VCaP (cell line): Measurements from ENCODE around the gene PLCB1.
"Not testable (repeated sequence)": the region's sequence is repeated elsewhere in the genome, so short reads cannot be mapped to it uniquely, and the experiment has no call there.

Experiments used
- H3K27ac ChIP-seq: fragments of 450-650 bp; 2 replicates; pipeline ENCODE4 v1.5.1; 2017
- TF ChIP-seq, protein P1 (sequence below): fragments of 450-650 bp; conservative IDR thresholded peaks from 2 replicates; pipeline ENCODE4 v1.5.1; 2017; ENCODE audit warnings: mild to moderate bottlenecking, moderate library complexity

PLCB1 gene

DNA sequence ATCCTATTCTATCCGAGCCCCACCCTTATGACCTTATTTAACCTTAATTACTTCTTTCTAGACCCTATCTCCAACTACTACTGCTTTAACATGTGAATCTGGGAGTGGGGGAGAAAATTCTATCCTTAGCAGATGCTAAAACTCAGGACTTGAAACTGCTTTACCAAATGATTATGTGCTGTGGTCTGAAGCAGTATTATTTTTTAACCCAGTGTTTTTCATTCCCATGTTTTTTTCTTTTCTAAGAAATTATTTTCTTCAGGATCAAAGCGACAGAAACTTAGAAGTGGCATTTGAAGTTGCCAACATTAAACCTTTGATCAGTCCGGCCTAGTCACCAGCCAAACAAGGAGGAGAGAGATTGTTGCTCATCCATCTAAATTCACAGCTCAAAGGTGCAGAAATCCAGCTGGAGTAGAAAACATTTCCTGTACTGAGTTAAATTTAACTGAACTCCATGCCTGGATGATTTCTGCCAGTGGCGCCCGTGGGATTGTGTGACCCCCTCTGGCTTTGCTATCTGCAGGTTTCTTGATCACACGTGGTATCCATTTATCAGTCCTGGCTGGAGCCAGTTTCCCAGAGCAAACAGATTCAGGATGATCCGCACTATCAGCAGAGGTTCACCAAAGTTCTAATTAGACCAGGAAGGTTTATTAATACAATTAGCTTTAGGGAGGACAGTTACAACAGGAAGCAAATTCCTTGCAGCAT lies 300.5 kb downstream of the PLCB1 start:
- H3K27ac ChIP-seq, result no peak overlapping the region
- TF ChIP-seq, protein P1, sequence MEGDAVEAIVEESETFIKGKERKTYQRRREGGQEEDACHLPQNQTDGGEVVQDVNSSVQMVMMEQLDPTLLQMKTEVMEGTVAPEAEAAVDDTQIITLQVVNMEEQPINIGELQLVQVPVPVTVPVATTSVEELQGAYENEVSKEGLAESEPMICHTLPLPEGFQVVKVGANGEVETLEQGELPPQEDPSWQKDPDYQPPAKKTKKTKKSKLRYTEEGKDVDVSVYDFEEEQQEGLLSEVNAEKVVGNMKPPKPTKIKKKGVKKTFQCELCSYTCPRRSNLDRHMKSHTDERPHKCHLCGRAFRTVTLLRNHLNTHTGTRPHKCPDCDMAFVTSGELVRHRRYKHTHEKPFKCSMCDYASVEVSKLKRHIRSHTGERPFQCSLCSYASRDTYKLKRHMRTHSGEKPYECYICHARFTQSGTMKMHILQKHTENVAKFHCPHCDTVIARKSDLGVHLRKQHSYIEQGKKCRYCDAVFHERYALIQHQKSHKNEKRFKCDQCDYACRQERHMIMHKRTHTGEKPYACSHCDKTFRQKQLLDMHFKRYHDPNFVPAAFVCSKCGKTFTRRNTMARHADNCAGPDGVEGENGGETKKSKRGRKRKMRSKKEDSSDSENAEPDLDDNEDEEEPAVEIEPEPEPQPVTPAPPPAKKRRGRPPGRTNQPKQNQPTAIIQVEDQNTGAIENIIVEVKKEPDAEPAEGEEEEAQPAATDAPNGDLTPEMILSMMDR, result no peak

DNA sequence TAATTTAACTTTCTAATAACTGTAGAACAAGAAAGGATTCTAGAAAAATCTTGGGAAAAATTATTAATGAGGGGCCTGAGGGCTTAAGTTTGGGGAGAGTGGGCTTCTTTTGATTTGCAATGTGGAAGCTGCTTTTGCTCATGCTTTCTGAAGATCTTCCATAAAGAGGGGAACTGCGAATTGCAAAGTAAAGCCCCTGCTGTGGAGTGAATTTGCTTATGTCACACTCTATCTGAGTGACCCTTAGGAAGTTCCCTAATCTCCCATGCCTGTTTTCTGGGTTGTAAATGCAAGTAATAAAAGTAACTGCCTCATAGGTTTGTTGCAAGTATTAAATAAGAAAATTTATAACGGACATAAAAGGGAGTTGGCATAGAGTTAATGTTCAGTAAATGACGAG lies 301.2 kb downstream of the PLCB1 start:
- H3K27ac ChIP-seq, result no peak overlapping the region
- TF ChIP-seq, protein P1, result no peak

DNA sequence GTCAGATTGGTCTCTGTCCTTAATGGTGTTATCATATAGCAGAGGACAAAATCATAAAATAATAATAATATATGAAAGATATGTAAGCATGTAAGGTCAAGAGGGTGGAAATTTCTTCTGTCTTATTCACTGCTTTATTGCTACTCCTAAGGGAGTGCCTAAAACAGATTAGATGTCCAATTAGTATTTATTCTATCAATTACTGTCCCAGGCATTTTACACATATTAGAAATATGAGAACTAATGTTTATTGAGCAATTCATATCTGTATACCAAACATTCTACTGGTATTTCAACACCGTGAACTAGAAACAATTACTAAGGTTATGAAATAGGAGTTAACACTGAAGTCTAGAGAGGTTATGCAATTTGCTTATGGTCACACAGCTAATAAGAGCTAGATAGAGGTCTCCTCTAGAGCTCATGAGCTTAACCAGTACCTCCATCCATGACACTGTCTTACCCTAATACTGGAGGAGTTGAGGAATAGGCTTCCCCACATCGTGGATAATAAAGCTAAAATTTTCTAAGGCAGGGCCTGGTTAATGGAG lies 302.3 kb downstream of the PLCB1 start:
- no peak overlapping the region for H3K27ac ChIP-seq
- TF ChIP-seq, protein P1, result no peak

DNA sequence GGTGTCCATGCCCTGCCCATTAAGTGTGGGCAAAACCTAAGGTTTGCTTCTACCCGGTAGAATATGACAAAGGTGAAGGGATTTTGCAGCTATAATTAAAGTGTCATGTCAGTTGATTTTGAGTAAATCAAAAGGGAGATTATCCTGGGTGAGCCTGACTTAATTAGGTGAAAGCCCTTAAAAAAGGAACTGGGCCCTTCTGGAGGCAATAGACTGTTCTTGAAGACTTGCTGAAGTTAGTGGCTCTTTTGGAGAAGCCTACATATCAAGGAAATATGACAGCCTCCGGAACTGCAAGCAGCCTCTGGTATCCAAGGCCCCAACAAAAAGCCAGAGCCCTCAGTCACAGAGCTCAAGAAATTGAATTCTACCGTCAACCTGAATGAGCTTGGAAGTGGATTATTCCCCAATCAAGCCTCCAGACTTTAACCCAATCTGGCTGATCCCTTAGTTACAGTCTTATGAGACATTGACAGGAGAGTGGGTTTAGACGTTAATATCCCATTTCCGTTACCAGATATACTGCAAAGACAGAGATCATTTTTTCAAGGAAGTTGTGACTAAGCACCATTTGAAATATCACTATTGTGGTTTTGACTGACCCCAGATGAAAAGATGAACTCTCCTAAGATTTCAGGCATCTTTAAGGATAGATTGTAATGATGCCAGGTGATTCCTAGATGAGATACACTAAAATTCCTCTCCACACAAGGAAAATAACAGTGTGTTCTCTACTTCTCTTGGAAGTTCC lies 303.4 kb downstream of the PLCB1 start:
- no peak overlapping the region for H3K27ac ChIP-seq
- TF ChIP-seq, protein P1, result no peak

DNA sequence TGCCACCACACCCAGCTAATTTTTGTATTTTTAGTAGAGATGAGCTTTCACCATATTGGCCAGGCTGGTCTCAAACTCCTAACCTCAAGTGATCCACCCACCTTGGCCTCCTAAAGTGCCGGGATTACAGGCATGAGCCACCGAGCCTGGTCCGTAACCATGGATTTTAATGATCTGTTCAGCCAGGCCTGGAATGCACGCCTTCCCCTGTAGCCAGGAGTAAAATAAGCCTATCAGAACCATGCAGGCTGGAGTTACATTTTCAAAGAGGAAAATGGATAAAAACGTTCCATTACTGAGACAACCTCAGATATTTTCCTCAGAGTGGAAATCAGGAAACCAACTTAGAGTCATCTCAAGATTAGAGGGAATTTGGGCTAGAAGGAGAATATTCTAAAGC lies 304.9 kb downstream of the PLCB1 start:
- not testable (repeated sequence) for H3K27ac ChIP-seq

DNA sequence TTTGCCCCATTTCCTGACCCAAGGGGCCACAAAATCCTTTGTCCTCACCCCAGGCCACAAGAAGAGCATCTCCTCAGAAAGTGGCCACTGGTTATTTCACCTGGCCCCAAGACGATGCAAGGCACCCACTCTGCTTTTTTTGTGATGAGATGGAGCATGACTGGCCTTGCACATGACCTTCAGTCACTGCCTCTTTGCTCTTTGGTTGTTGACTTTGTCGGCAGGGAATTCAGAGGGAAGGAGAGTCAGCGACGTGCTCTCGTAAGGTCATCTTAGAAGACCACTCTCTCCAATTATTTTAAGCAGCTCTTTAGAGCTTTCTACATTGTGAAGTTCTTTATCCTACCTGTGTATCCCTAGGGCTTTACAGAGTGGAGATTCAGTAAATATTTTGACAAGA lies 306.7 kb downstream of the PLCB1 start:
- TF ChIP-seq, protein P1, result no peak
- H3K27ac ChIP-seq, result no peak overlapping the region; the same call in 1 of the 2 replicates

DNA sequence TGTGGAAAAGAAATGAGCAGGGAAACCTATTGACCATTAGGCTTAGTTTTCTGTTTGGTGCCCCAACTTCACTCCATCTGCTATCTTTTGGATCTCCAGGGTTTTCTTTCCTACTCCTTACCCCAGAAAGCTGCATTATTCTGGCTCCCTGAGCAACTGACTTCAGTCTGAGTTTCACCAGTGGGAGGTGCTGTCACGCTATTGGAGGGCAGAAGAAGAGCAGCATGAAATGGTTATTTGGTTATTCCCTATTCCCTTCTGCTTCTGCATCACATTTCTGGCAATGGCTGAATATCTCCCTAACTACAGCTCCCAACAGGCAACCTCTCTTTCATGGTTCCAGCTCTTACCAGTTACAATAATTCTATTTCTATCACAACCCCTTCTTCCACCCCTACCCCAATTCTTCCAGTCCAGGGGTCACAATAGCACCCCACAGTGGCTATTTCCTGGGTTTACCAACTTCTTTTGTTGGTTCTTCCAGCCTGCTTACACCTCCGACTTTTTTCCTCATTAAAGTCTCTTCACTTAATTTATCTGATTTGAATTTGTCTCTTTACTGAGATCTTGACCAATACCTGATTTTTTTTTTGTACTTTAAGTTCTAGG lies 311.5 kb downstream of the PLCB1 start:
- H3K27ac ChIP-seq, result no peak overlapping the region
- TF ChIP-seq, protein P1, result no peak
